IMR-90 (cell line): ENCODE measurements around the gene WDR13. TPM values are rescaled to one million over a fixed set of nuclear protein-coding genes. Genes with fewer than 3 reads are reported as not detected.

Source experiments
- ATAC-seq: fragments of 200-7000 bp; cut with Tn5 transposase; 2 replicates; pipeline ENCODE4 v1.9.1; 2020; ENCODE audit warnings: low read depth, mild to moderate bottlenecking, moderate library complexity
- BruUV-seq: library from RNA; stranded (reverse); fragments of 400-500 nt; replicated peaks from 2 replicates; lab custom pipeline; 2021; lab: Mats Ljungman, UMichigan
- CTCF ChIA-PET: fragments of 300-600 bp; formaldehyde crosslinking; extraction: SDS; loops from one replicate; lab custom pipeline; 2021; ENCODE audit warnings: antibody characterized with exemption; lab: Yijun Ruan, JAX
- POLR2A ChIA-PET: fragments of 300-600 bp; sonication (Branson Sonifier 250); formaldehyde crosslinking; loops from one replicate; lab custom pipeline; 2022; ENCODE audit warnings: antibody characterized with exemption; ENCODE audit not compliant: unreplicated experiment; lab: Charles Lee
- DNase-seq: peaks from one replicate; pipeline ENCODE4 v3.0.0; 2013
- H2AFZ ChIP-seq: replicated peaks from 2 replicates; pipeline ENCODE3; 2013; ENCODE audit warnings: low read length, mild to moderate bottlenecking; ENCODE audit not compliant: poor library complexity
- H2AK5ac ChIP-seq: 2 replicates; pipeline ENCODE4 v1.6.1; 2013; ENCODE audit warnings: low read depth, low read length, inconsistent platforms
- H2AK9ac ChIP-seq: replicated peaks from 2 replicates; pipeline ENCODE3; 2013; ENCODE audit warnings: mild to moderate bottlenecking, low read depth, low read length, moderate library complexity; ENCODE audit not compliant: poor library complexity
- H2BK120ac ChIP-seq: 2 replicates; pipeline ENCODE4 v1.6.1; 2013; ENCODE audit warnings: low read depth, low read length, inconsistent platforms
- H2BK15ac ChIP-seq: 3 replicates; pipeline ENCODE4 v1.6.1; 2013; ENCODE audit warnings: low read depth, low read length, inconsistent platforms
- H2BK20ac ChIP-seq: 2 replicates; pipeline ENCODE4 v1.6.1; 2013; ENCODE audit warnings: low read depth, mild to moderate bottlenecking, inconsistent platforms, low read length, moderate library complexity
- H2BK5ac ChIP-seq: 2 replicates; pipeline ENCODE4 v1.6.1; 2013; ENCODE audit warnings: mild to moderate bottlenecking, low read depth, low read length, inconsistent platforms; ENCODE audit not compliant: poor library complexity, severe bottlenecking
- H3K14ac ChIP-seq: replicated peaks from 2 replicates; pipeline ENCODE4 v1.6.1; 2013; ENCODE audit warnings: low read depth, low read length, inconsistent platforms
- H3K18ac ChIP-seq: 2 replicates; pipeline ENCODE4 v1.6.1; 2013; ENCODE audit warnings: low read depth, low read length, control low read depth
- H3K23ac ChIP-seq: 2 replicates; pipeline ENCODE4 v1.6.1; 2013; ENCODE audit warnings: low read depth, low read length, inconsistent platforms
- H3K27ac ChIP-seq: 2 replicates; pipeline ENCODE4 v1.5.1; 2013; ENCODE audit warnings: mild to moderate bottlenecking, control low read depth, low read length; ENCODE audit not compliant: insufficient read depth
- H3K27me3 ChIP-seq: 2 replicates; pipeline ENCODE4 v1.6.1; 2013; ENCODE audit warnings: low read length; ENCODE audit not compliant: control insufficient read depth, insufficient read depth
- H3K36me3 ChIP-seq: 2 replicates; pipeline ENCODE4 v1.6.1; 2013; ENCODE audit warnings: low read length, mixed read lengths; ENCODE audit not compliant: control insufficient read depth, insufficient read depth
- H3K4ac ChIP-seq: 2 replicates; pipeline ENCODE4 v1.6.1; 2013; ENCODE audit warnings: low read depth, low read length, inconsistent platforms
- H3K4me1 ChIP-seq: 2 replicates; pipeline ENCODE4 v1.6.1; 2013; ENCODE audit warnings: low read length, mixed read lengths; ENCODE audit not compliant: control insufficient read depth, insufficient read depth
- H3K4me2 ChIP-seq: 2 replicates; pipeline ENCODE4 v1.6.1; 2013; ENCODE audit warnings: low read depth, mild to moderate bottlenecking, control low read depth, low read length, moderate library complexity
- H3K4me3 ChIP-seq: 2 replicates; pipeline ENCODE4 v1.5.1; 2013; ENCODE audit warnings: low read depth, mild to moderate bottlenecking, control low read depth, low read length, moderate library complexity; ENCODE audit not compliant: insufficient read depth
- H3K56ac ChIP-seq: 2 replicates; pipeline ENCODE4 v1.6.1; 2013; ENCODE audit warnings: low read length, inconsistent platforms; ENCODE audit not compliant: insufficient read depth; ENCODE audit errors: extremely low read depth
- H3K79me1 ChIP-seq, 2 experiments: 2 replicates each; pipeline ENCODE4 v1.6.1; 2013; ENCODE audit warnings: low read length in 2 of 2, inconsistent platforms in 1 of 2, low read depth in 1 of 2
- H3K9ac ChIP-seq: 2 replicates; pipeline ENCODE4 v1.6.1; 2013; ENCODE audit warnings: low read depth, low read length, control low read depth
- H3K9me1 ChIP-seq: 2 replicates; pipeline ENCODE4 v1.6.1; 2013; ENCODE audit warnings: low read length, inconsistent platforms; ENCODE audit not compliant: insufficient read depth
- H3K9me3 ChIP-seq: 2 replicates; pipeline ENCODE4 v1.6.1; 2013; ENCODE audit warnings: low read length; ENCODE audit not compliant: control insufficient read depth, insufficient read depth
- H4K20me1 ChIP-seq: 2 replicates; pipeline ENCODE4 v1.6.1; 2013; ENCODE audit warnings: low read length, inconsistent platforms; ENCODE audit not compliant: insufficient read depth
- H4K5ac ChIP-seq: 2 replicates; pipeline ENCODE4 v1.6.1; 2013; ENCODE audit warnings: mild to moderate bottlenecking, low read depth, low read length, control low read depth
- H4K8ac ChIP-seq, 2 experiments: 2 replicates each; pipeline ENCODE4 v1.6.1; 2013; ENCODE audit warnings: low read depth in 2 of 2, low read length in 2 of 2, control low read depth in 1 of 2, inconsistent platforms in 1 of 2
- H4K91ac ChIP-seq: 2 replicates; pipeline ENCODE4 v1.6.1; 2013; ENCODE audit warnings: low read depth, low read length, inconsistent platforms; ENCODE audit not compliant: insufficient read depth
- CEBPB ChIP-seq: IDR thresholded peaks from 2 replicates; pipeline ENCODE4 v1.6.1; 2012; ENCODE audit warnings: low read depth, low read length, improper control_type of control experiment
- FOS ChIP-seq: fragments of 150-350 bp; IDR thresholded peaks from 2 replicates; pipeline ENCODE4 v1.6.1; 2016; ENCODE audit warnings: low read depth, low read length
- MAFK ChIP-seq: IDR thresholded peaks from 2 replicates; pipeline ENCODE4 v1.6.1; 2012; ENCODE audit warnings: low read depth, low read length, improper control_type of control experiment
- MAZ ChIP-seq: IDR thresholded peaks from 2 replicates; pipeline ENCODE4 v1.6.1; 2012; ENCODE audit warnings: low read depth, mild to moderate bottlenecking, low read length, improper control_type of control experiment, moderate library complexity, borderline replicate concordance
- MXI1 ChIP-seq: IDR thresholded peaks from 2 replicates; pipeline ENCODE4 v1.6.1; 2012; ENCODE audit warnings: low read depth, mild to moderate bottlenecking, low read length, moderate library complexity, borderline replicate concordance
- NFE2L2 ChIP-seq: fragments of 150-350 bp; IDR thresholded peaks from 2 replicates; pipeline ENCODE4 v1.6.1; 2016; ENCODE audit warnings: low read depth, mild to moderate bottlenecking, low read length
- POLR2A ChIP-seq: IDR thresholded peaks from 2 replicates; pipeline ENCODE4 v1.6.1; 2012; ENCODE audit warnings: mild to moderate bottlenecking, low read depth, low read length
- RAD21 ChIP-seq: IDR thresholded peaks from 2 replicates; pipeline ENCODE4 v1.6.1; 2012; ENCODE audit warnings: low read length, improper control_type of control experiment
- RCOR1 ChIP-seq: IDR thresholded peaks from 2 replicates; pipeline ENCODE4 v1.6.1; 2012; ENCODE audit warnings: mild to moderate bottlenecking, low read length, improper control_type of control experiment; ENCODE audit not compliant: insufficient replicate concordance
- RFX5 ChIP-seq: IDR thresholded peaks from 2 replicates; pipeline ENCODE4 v1.8.0; 2012; ENCODE audit warnings: low read depth, mild to moderate bottlenecking, low read length, moderate library complexity
- SMC3 ChIP-seq: fragments of 150-350 bp; IDR thresholded peaks from 2 replicates; pipeline ENCODE4 v1.6.1; 2016; ENCODE audit warnings: low read depth, mild to moderate bottlenecking, antibody characterized with exemption, low read length, moderate library complexity
- USF2 ChIP-seq: fragments of 150-350 bp; IDR thresholded peaks from 2 replicates; pipeline ENCODE4 v1.6.1; 2017; ENCODE audit warnings: mild to moderate bottlenecking, antibody characterized with exemption, low read length, low read depth
- WGBS, 2 experiments: methylation state at CpG; one replicate each; pipeline versions ENCODE4 v1.1.5 to v1.1.7; 2013; ENCODE audit warnings: missing lambda C conversion rate in 2 of 2; ENCODE audit not compliant: insufficient read length in 1 of 2; ENCODE audit errors: extremely low coverage in 2 of 2; 5-methylcytosine and 5-hydroxymethylcytosine counted together
- dilution Hi-C: fragments of 300-500 bp; cut with HindIII; formaldehyde crosslinking; loops from one replicate; pipeline ENCODE4 v1.14.3; 2018; ENCODE audit warnings: low sequenced_read_pairs; ENCODE audit not compliant: unreplicated experiment
- in situ Hi-C: fragments of 300-500 bp; cut with MboI; formaldehyde crosslinking; loops from 3 replicates; pipeline ENCODE4 v1.14.3; 2019; ENCODE audit warnings: low sequenced_read_pairs, inconsistent platforms, mixed read lengths
- intact Hi-C: fragments of 100-400 bp; cut with micrococcal nuclease; formaldehyde crosslinking; loops from 2 replicates; pipeline ENCODE4 v1.10.0; 2022
- polyA plus RNA-seq, 3 experiments: library from polyadenylated mRNA; depleted of rRNA; stranded (reverse); fragments of >200 nt; gene quantifications; 2 replicates each; pipeline ENCODE4 v1.2.3, GENCODE V29; 2012; ENCODE audit warnings: low replicate concordance in 1 of 3
- total RNA-seq: library from RNA; depleted of rRNA; stranded (reverse); fragments of >200 nt; gene quantifications from 2 replicates; pipeline ENCODE4 v1.2.3, GENCODE V29; 2012

Gene WDR13
- total and polyA plus RNA-seq, 2 of the 4 experiments (the other 2 are of a cell fraction): 62.7 to 153 TPM

GRCh38 chrX:48558271-48558670, 39.0 kb upstream of the WDR13 start:
- ATAC-seq (peak; percentile 91), DNase-seq (peak; percentile 87)
- in situ Hi-C loops (no loop called here), intact Hi-C loops (no loop called here), dilution Hi-C loops (no loop called here)
- H2BK120ac ChIP-seq: no peak overlapping the region
- ChIA-PET POLR2A (no interaction called here), CTCF (interaction anchor here (1.1 kb wide), 1 partner anchor 27 kb away, joined by 3 read pairs; no protein-coding TSS in a partner anchor)
- H3K9me3 ChIP-seq: no peaks in the 10 kb centered on the region
- H4K5ac ChIP-seq: no peak overlapping the region
- no peaks in the 10 kb centered on the region; the same call in 1 of the 2 replicates for H3K4me1 ChIP-seq
- H3K9ac ChIP-seq: no peak overlapping the region
- TF ChIP-seq RAD21 (no peak), RCOR1 (no peak), POLR2A (no peak), SMC3 (no peak), FOS (peak; percentile 16; the same call in 1 of the 2 replicates), MXI1 (no peak), MAFK (peak; percentile 18; the same call in 1 of the 2 replicates), USF2 (no peak), MAZ (no peak), RFX5 (no peak), CEBPB (peak; percentile 39; the same call in 1 of the 2 replicates), NFE2L2 (peak; percentile 58; the same call in 1 of the 2 replicates)
- H3K27ac ChIP-seq: no peak overlapping the region
- H4K8ac ChIP-seq: no peak overlapping the region
- peak overlapping the region; percentile 48 for H2BK5ac ChIP-seq
- no peak overlapping the region for H3K4me2 ChIP-seq
- no peak overlapping the region for H3K14ac ChIP-seq
- H3K23ac ChIP-seq: no peak overlapping the region
- H3K18ac ChIP-seq: no peak overlapping the region
- H3K79me1 ChIP-seq: peaks cover 0 to 5% of the 10 kb centered on the region in 2 experiments; a peak in 2 of 4 replicates
- no peak overlapping the region for H2BK15ac ChIP-seq
- H2AK5ac ChIP-seq: no peak overlapping the region
- no peaks in the 10 kb centered on the region for H4K20me1 ChIP-seq
- no peak overlapping the region for H2AFZ ChIP-seq
- H3K56ac ChIP-seq: no peak overlapping the region
- WGBS, 2 experiments: no CpG with 5 or more reads among the region's 4 CpGs
- H4K91ac ChIP-seq: no peak overlapping the region
- H3K4ac ChIP-seq: no peak overlapping the region
- no peak overlapping the region for H2AK9ac ChIP-seq
- H3K4me3 ChIP-seq: no peak overlapping the region
- peaks cover 28% of the 10 kb centered on the region for H3K36me3 ChIP-seq
- BruUV-seq: no TSS peak
- peaks cover 6% of the 10 kb centered on the region; the same call in 1 of the 2 replicates for H3K9me1 ChIP-seq
- H2BK20ac ChIP-seq: no peak overlapping the region
- no peaks in the 10 kb centered on the region for H3K27me3 ChIP-seq
